Activated naive CD4-positive, alpha-beta T cell treated with anti-CD3 and anti-CD28 coated beads, Interleukin-2, amount 50 U/mL, for 16 hours (primary cell): ENCODE results near the gene NR6A1.
"Not testable (repeated sequence)": the region's sequence is repeated elsewhere in the genome, so short reads cannot be mapped to it uniquely, and the experiment has no call there.

ENCODE experiments used
- DNase-seq: peaks from one replicate; pipeline ENCODE4 v3.0.0-alpha.2; 2020

NR6A1 gene

GRCh38 chr9:124776618-124776953, 5.5 kb upstream of the NR6A1 start:
- no peak for DNase-seq

GRCh38 chr9:124774129-124774978, 3.2 kb upstream of the NR6A1 start:
- DNase-seq, result peak; percentile 83

- DNase-seq, result no peak
Measured at GRCh38 chr9:124773473-124774128, 2.5 kb upstream of the NR6A1 start.

- DNase-seq, result not testable (repeated sequence)
Measured at GRCh38 chr9:124772877-124773276, 1.8 kb upstream of the NR6A1 start.

- DNase-seq, result peak; percentile 33
Measured at GRCh38 chr9:124771867-124772679, 962 bp upstream of the NR6A1 start.

- DNase-seq, result peak; percentile 19
Measured at GRCh38 chr9:124770359-124771020, 621 bp downstream of the NR6A1 start.

GRCh38 chr9:124769549-124770358, 1.4 kb downstream of the NR6A1 start:
- DNase-seq, result peak; percentile 16

GRCh38 chr9:124768750-124769548, 2.2 kb downstream of the NR6A1 start:
- no peak for DNase-seq

GRCh38 chr9:124768334-124768733, 2.8 kb downstream of the NR6A1 start:
- no peak for DNase-seq

- DNase-seq, result no peak
Measured at GRCh38 chr9:124767821-124768220, 3.3 kb downstream of the NR6A1 start.

- DNase-seq, result no peak
Measured at GRCh38 chr9:124766815-124767554, 4.1 kb downstream of the NR6A1 start.

- DNase-seq, result no peak
Measured at GRCh38 chr9:124766326-124766725, 4.8 kb downstream of the NR6A1 start.

- DNase-seq, result no peak
Measured at GRCh38 chr9:124765439-124765835, 5.7 kb downstream of the NR6A1 start.

GRCh38 chr9:124764774-124765438, 6.2 kb downstream of the NR6A1 start:
- DNase-seq, result no peak

- DNase-seq, result no peak
Measured at GRCh38 chr9:124762633-124763032, 8.5 kb downstream of the NR6A1 start.

- no peak for DNase-seq
Measured at GRCh38 chr9:124761710-124762109, 9.4 kb downstream of the NR6A1 start.

GRCh38 chr9:124761196-124761595, 9.9 kb downstream of the NR6A1 start:
- DNase-seq, result no peak

- no peak for DNase-seq
Measured at GRCh38 chr9:124760719-124761118, 10.4 kb downstream of the NR6A1 start.

GRCh38 chr9:124759327-124759726, 11.8 kb downstream of the NR6A1 start:
- DNase-seq, result no peak

- DNase-seq, result no peak
Measured at GRCh38 chr9:124758691-124759090, 12.4 kb downstream of the NR6A1 start.
